ENCODE results near the gene NFRKB. TPM values are rescaled to one million over a fixed set of nuclear protein-coding genes. Genes with fewer than 3 reads are reported as not detected.
A peak's percentile ranks its signal among the peaks of the same experiment; 100 is the strongest.

Gene NFRKB
- total RNA-seq, 3 donors from 2014 or later = 30.2 to 45.2 (median 44.2) TPM

GRCh38 chr11:129937592-129938238, 42.3 kb upstream of the NFRKB start:
- H3K9me3 ChIP-seq = no peaks in the 10 kb centered on the region
- no peak for DNase-seq (ENCODE audit: low spot score in 2 of 2)
- TF ChIP-seq CTCF (IDR thresholded peaks at IDR 0.05) (no peak), POLR2AphosphoS5 (IDR thresholded peaks at IDR 0.05) (no peak), POLR2A (IDR thresholded peaks at IDR 0.05) (no peak)

GRCh38 chr11:129935723-129936122, 40.3 kb upstream of the NFRKB start:
- no peaks in the 10 kb centered on the region for H3K27me3 ChIP-seq
- H3K27ac ChIP-seq = no peak overlapping the region
- intact Hi-C loops (cut with DNase I; ENCODE audit: low total_unique reads) = no loop called here
- H3K4me1 ChIP-seq = no peaks in the 10 kb centered on the region
- H3K4me3 ChIP-seq = no peak overlapping the region
- no peak for DNase-seq (ENCODE audit: low spot score in 2 of 2)
- H3K9me3 ChIP-seq = no peaks in the 10 kb centered on the region
- H3K36me3 ChIP-seq = no peaks in the 10 kb centered on the region
- TF ChIP-seq POLR2AphosphoS5 (IDR thresholded peaks at IDR 0.05) (no peak), POLR2A (IDR thresholded peaks at IDR 0.05) (no peak), CTCF (IDR thresholded peaks at IDR 0.05) (no peak)

More at GRCh38 chr11:129937592-129938238, 42.3 kb upstream of the NFRKB start:
- Histone ChIP-seq H3K4me3 (no peak overlapping the region), H3K27me3 (no peaks in the 10 kb centered on the region), H3K27ac (no peak overlapping the region), H3K4me1 (no peaks in the 10 kb centered on the region), H3K36me3 (no peaks in the 10 kb centered on the region)
- intact Hi-C loops (cut with DNase I; ENCODE audit: low total_unique reads) = no loop called here

GRCh38 chr11:129933891-129934290, 38.5 kb upstream of the NFRKB start:
- no peaks in the 10 kb centered on the region for H3K27me3 ChIP-seq
- H3K9me3 ChIP-seq = no peaks in the 10 kb centered on the region
- no peak overlapping the region for H3K4me3 ChIP-seq
- H3K36me3 ChIP-seq = no peaks in the 10 kb centered on the region
- no peaks in the 10 kb centered on the region for H3K4me1 ChIP-seq
- TF ChIP-seq POLR2AphosphoS5 (IDR thresholded peaks at IDR 0.05) (no peak), POLR2A (IDR thresholded peaks at IDR 0.05) (no peak), CTCF (IDR thresholded peaks at IDR 0.05) (no peak)
- no peak for DNase-seq (ENCODE audit: low spot score in 2 of 2)
- intact Hi-C loops (cut with DNase I; ENCODE audit: low total_unique reads) = no loop called here
- H3K27ac ChIP-seq = no peak overlapping the region

- H3K36me3 ChIP-seq = no peaks in the 10 kb centered on the region
- no peak overlapping the region for H3K4me3 ChIP-seq
- TF ChIP-seq CTCF (IDR thresholded peaks at IDR 0.05) (no peak), POLR2A (IDR thresholded peaks at IDR 0.05) (no peak), POLR2AphosphoS5 (IDR thresholded peaks at IDR 0.05) (no peak)
- no peaks in the 10 kb centered on the region for H3K27me3 ChIP-seq
- intact Hi-C loops (cut with DNase I; ENCODE audit: low total_unique reads) = no loop called here
- DNase-seq (ENCODE audit: low spot score in 2 of 2) = no peak
- H3K4me1 ChIP-seq = no peaks in the 10 kb centered on the region
- H3K9me3 ChIP-seq = no peaks in the 10 kb centered on the region
- H3K27ac ChIP-seq = no peak overlapping the region
Observed at GRCh38 chr11:129933262-129933661, 37.9 kb upstream of the NFRKB start.

- peak overlapping the region; percentile 62 to 74 for H3K27ac ChIP-seq
- H3K4me1 ChIP-seq = no peaks in the 10 kb centered on the region
- peak in 1 of 2 donors; percentile 57 for DNase-seq (ENCODE audit: low spot score in 2 of 2)
- no peak overlapping the region for H3K4me3 ChIP-seq
- H3K9me3 ChIP-seq = no peaks in the 10 kb centered on the region
- no peaks in the 10 kb centered on the region for H3K36me3 ChIP-seq
- H3K27me3 ChIP-seq = no peaks in the 10 kb centered on the region
- intact Hi-C loops (cut with DNase I; ENCODE audit: low total_unique reads) = no loop called here
- TF ChIP-seq CTCF (IDR thresholded peaks at IDR 0.05) = no peak
- TF ChIP-seq POLR2A (IDR thresholded peaks at IDR 0.05) = no peak
- TF ChIP-seq POLR2AphosphoS5 (IDR thresholded peaks at IDR 0.05) = no peak
Observed at GRCh38 chr11:129932381-129933067, 37.1 kb upstream of the NFRKB start.

Data from breast epithelium (tissue), 4 donors.